NT2/D1 (cell line): ENCODE data around the gene PNLDC1.

Experiments
- SUZ12 ChIP-seq: IDR thresholded peaks from 2 replicates; pipeline ENCODE4 v1.6.1; 2011; ENCODE audit not compliant: insufficient read length, insufficient read depth; ENCODE audit errors: extremely low read depth
- YY1 ChIP-seq: IDR thresholded peaks from 2 replicates; pipeline ENCODE4 v1.6.1; 2011; ENCODE audit not compliant: insufficient read length, insufficient read depth
- ZNF274 ChIP-seq: IDR thresholded peaks from 2 replicates; pipeline ENCODE4 v1.6.1; 2011; ENCODE audit warnings: mild to moderate bottlenecking, low read depth, low read length

DNA sequence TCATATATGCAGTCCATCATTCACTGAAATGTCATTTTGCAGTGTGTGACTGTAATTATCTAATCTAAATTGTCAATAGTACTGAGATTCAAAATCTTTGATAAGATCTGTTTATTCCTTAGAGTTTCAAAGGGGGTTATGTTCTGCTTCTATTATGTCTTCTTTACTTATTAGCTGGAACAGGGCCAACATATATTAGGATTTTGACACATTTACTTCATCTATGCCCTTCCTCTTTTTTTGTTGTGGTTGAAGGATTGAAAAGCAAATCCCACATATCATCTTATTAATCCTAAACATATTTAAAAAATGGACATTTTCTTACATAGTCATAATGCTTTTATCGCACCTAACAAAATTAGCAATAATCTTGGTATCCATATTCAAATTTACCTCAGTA is 60.4 kb downstream of the PNLDC1 start:
- TF ChIP-seq SUZ12 (no peak), ZNF274 (no peak), YY1 (no peak)
